Measurements from ENCODE around the gene RNF43.
"Not testable (repeated sequence)": the region's sequence is repeated elsewhere in the genome, so short reads cannot be mapped to it uniquely, and the experiment has no call there.

The RNF43 gene

GRCh38 chr17:58410714-58411407 lies 6.5 kb downstream of the RNF43 start:
- DNase-seq: no peak

GRCh38 chr17:58409432-58409831 lies 7.9 kb downstream of the RNF43 start:
- no peak for DNase-seq

- no peak for DNase-seq
Observed at GRCh38 chr17:58403311-58403710, 14.0 kb downstream of the RNF43 start.

GRCh38 chr17:58402679-58403078 lies 14.7 kb downstream of the RNF43 start:
- DNase-seq: no peak

- DNase-seq: no peak
Observed at GRCh38 chr17:58402047-58402446, 15.3 kb downstream of the RNF43 start.

- DNase-seq: no peak
Observed at GRCh38 chr17:58401287-58401686, 16.0 kb downstream of the RNF43 start.

- DNase-seq: no peak
Observed at GRCh38 chr17:58400826-58401225, 16.5 kb downstream of the RNF43 start.

- no peak for DNase-seq
Observed at GRCh38 chr17:58399974-58400373, 17.4 kb downstream of the RNF43 start.

- no peak for DNase-seq
Observed at GRCh38 chr17:58398574-58399266, 18.6 kb downstream of the RNF43 start.

- DNase-seq: not testable (repeated sequence)
Observed at GRCh38 chr17:58397421-58397820, 19.9 kb downstream of the RNF43 start.

GRCh38 chr17:58396173-58396572 lies 21.2 kb downstream of the RNF43 start:
- no peak for DNase-seq

- no peak for DNase-seq
Observed at GRCh38 chr17:58394534-58395223, 22.7 kb downstream of the RNF43 start.

GRCh38 chr17:58391302-58391984 lies 25.9 kb downstream of the RNF43 start:
- DNase-seq: peak in 1 of 51 donors; percentile 12

- no peak for DNase-seq
Observed at GRCh38 chr17:58390884-58391283, 26.4 kb downstream of the RNF43 start.

GRCh38 chr17:58388302-58389190 lies 28.8 kb downstream of the RNF43 start:
- no peak for DNase-seq

- DNase-seq: no peak
Observed at GRCh38 chr17:58387834-58388233, 29.5 kb downstream of the RNF43 start.

GRCh38 chr17:58386708-58387107 lies 30.6 kb downstream of the RNF43 start:
- DNase-seq: no peak

GRCh38 chr17:58385359-58385899 lies 31.9 kb downstream of the RNF43 start:
- no peak for DNase-seq

GRCh38 chr17:58384897-58385296 lies 32.4 kb downstream of the RNF43 start:
- DNase-seq: no peak

- DNase-seq: no peak
Observed at GRCh38 chr17:58383892-58384462, 33.4 kb downstream of the RNF43 start.
